Keratinocyte (primary cell): ENCODE data around the gene TCHH. TPM values are rescaled to one million over a fixed set of nuclear protein-coding genes. Genes with fewer than 3 reads are reported as not detected.

Experiments
- DNase-seq: peaks from one replicate; pipeline ENCODE4 v3.0.0-alpha.2; 2011; ENCODE audit warnings: low read depth, missing footprints, low spot score
- FAIRE-seq: peaks from 2 replicates; lab custom pipeline; 2011; peaks lifted over from hg19 to GRCh38; lab: Jason Lieb, UNC
- H2AFZ ChIP-seq: 2 replicates; pipeline ENCODE4 v1.6.0; 2012; ENCODE audit warnings: low read length, control low read depth, inconsistent platforms; ENCODE audit not compliant: control insufficient read depth
- H3K27ac ChIP-seq: 2 replicates; pipeline ENCODE4 v1.5.1; 2011; ENCODE audit warnings: low read length; ENCODE audit not compliant: control insufficient read depth, insufficient read depth
- H3K27me3 ChIP-seq: 3 replicates; pipeline ENCODE4 v1.6.0; 2011; ENCODE audit warnings: low read length; ENCODE audit not compliant: control insufficient read depth, insufficient read depth; ENCODE audit errors: extremely low read depth
- H3K36me3 ChIP-seq, 2 experiments: 2 replicates in 1 of 2; 3 replicates in 1 of 2; pipeline ENCODE4 v1.5.1; 2011; ENCODE audit warnings: low read length in 2 of 2, mild to moderate bottlenecking in 1 of 2; ENCODE audit not compliant: control insufficient read depth in 2 of 2, insufficient read depth in 2 of 2; ENCODE audit errors: extremely low read depth in 1 of 2
- H3K4me1 ChIP-seq: 3 replicates; pipeline ENCODE4 v1.5.1; 2011; ENCODE audit warnings: low read length; ENCODE audit not compliant: control insufficient read depth, insufficient read depth; ENCODE audit errors: extremely low read depth
- H3K4me2 ChIP-seq: 3 replicates; pipeline ENCODE4 v1.6.0; 2011; ENCODE audit warnings: low read depth, low read length; ENCODE audit not compliant: control insufficient read depth, insufficient read depth; ENCODE audit errors: extremely low read depth
- H3K4me3 ChIP-seq, 3 experiments: fragments of 200-600 bp in 1 of 3; sonication (generic) in 1 of 3; 2 replicates in 2 of 3; 3 replicates in 1 of 3; pipeline ENCODE4 v1.5.1; 2011 to 2016; ENCODE audit warnings: low read length in 3 of 3, mild to moderate bottlenecking in 3 of 3, control low read depth in 2 of 3, inconsistent platforms in 1 of 3, low read depth in 1 of 3, mixed read lengths in 1 of 3, mixed run types in 1 of 3, moderate library complexity in 1 of 3; ENCODE audit not compliant: control insufficient read depth in 2 of 3, insufficient read depth in 2 of 3; ENCODE audit errors: extremely low read depth in 1 of 3
- H3K79me2 ChIP-seq: 2 replicates; pipeline ENCODE4 v1.6.0; 2012; ENCODE audit warnings: low read length; ENCODE audit not compliant: control insufficient read depth, insufficient read depth
- H3K9ac ChIP-seq: 3 replicates; pipeline ENCODE4 v1.6.0; 2011; ENCODE audit warnings: low read length; ENCODE audit not compliant: control insufficient read depth, insufficient read depth; ENCODE audit errors: extremely low read depth
- H3K9me1 ChIP-seq: 3 replicates; pipeline ENCODE4 v1.6.0; 2011; ENCODE audit warnings: low read length; ENCODE audit not compliant: control insufficient read depth, insufficient read depth; ENCODE audit errors: extremely low read depth
- H3K9me3 ChIP-seq: 2 replicates; pipeline ENCODE4 v1.5.1; 2012; ENCODE audit warnings: low read depth, low read length; ENCODE audit not compliant: control insufficient read depth
- H4K20me1 ChIP-seq: 3 replicates; pipeline ENCODE4 v1.6.0; 2011; ENCODE audit warnings: low read length; ENCODE audit not compliant: control insufficient read depth, insufficient read depth; ENCODE audit errors: extremely low read depth
- CTCF ChIP-seq, 3 experiments: IDR thresholded peaks in 1 of 3; conservative IDR thresholded peaks in 1 of 3; optimal IDR thresholded peaks in 1 of 3; 2 replicates in 2 of 3; 3 replicates in 1 of 3; pipeline versions ENCODE3 to v1.5.1; 2011; ENCODE audit warnings: low read length in 3 of 3, mild to moderate bottlenecking in 3 of 3, moderate library complexity in 2 of 3, control low read depth in 1 of 3, inconsistent platforms in 1 of 3; ENCODE audit not compliant: insufficient read depth in 2 of 3; ENCODE audit errors: extremely low read depth in 1 of 3
- EZH2 ChIP-seq: IDR thresholded peaks from one replicate; pipeline ENCODE4 v1.6.1; 2012; ENCODE audit warnings: inconsistent platforms, mild to moderate bottlenecking, low read length, moderate library complexity
- dilution Hi-C: fragments of 300-500 bp; cut with MboI; formaldehyde crosslinking; loops from one replicate; pipeline ENCODE4 v1.7.0; 2020; ENCODE audit warnings: low sequenced_read_pairs; ENCODE audit not compliant: extremely low pct_ligation_motif_present
- polyA plus RNA-seq, 5 experiments: library from polyadenylated mRNA; depleted of rRNA in 3 of 5; stranded (reverse) in 3 of 5; stranded (forward) in 1 of 5; unstranded in 1 of 5; fragments of >200 nt; gene quantifications; 1 replicate in 1 of 5; 2 replicates in 3 of 5; 3 replicates in 1 of 5; pipeline versions ENCODE4 v1.2.1 to v1.2.3, GENCODE V29; 2011 to 2012; ENCODE audit warnings: missing spikeins in 2 of 5, low read depth in 1 of 5, low replicate concordance in 1 of 5

Gene TCHH
- polyA plus RNA-seq, 1 donor (not counting 4 experiments of a cell fraction or from before 2014, with no cell fraction given): 0.25 TPM

GRCh38 chr1:152107031-152107983, 7.9 kb downstream of the TCHH start:
- Histone ChIP-seq H3K4me1 (peaks cover 8% of the 10 kb centered on the region), H3K4me2 (peak overlapping the region; percentile 96), H3K4me3 (peak overlapping the region; percentile 31 to 67 (median 56)), H3K9me3 (no peaks in the 10 kb centered on the region), H3K36me3 (no peaks in the 10 kb centered on the region), H2AFZ (peak overlapping the region; percentile 89), H3K79me2 (no peaks in the 10 kb centered on the region), H4K20me1 (no peaks in the 10 kb centered on the region), H3K27me3 (peaks cover 33% of the 10 kb centered on the region), H3K9ac (peak overlapping the region; percentile 2), H3K27ac (no peak overlapping the region), H3K9me1 (no peaks in the 10 kb centered on the region)
- TF ChIP-seq EZH2 (peak; percentile 51), CTCF (optimal IDR thresholded peaks at IDR 0.05 in 1 of 3, IDR thresholded peaks at IDR 0.05 in 1 of 3, conservative IDR thresholded peaks at IDR 0.05 in 1 of 3; ENCODE audit: extremely low read depth in 1 of 3, insufficient read depth in 2 of 3, low read length in 3 of 3) (peak in 2 of 3 experiments; percentile 12 to 45)
- dilution Hi-C loops: no loop called here
- FAIRE-seq (no peak), DNase-seq (no peak)

GRCh38 chr1:152104854-152105253, 10.4 kb downstream of the TCHH start:
- Histone ChIP-seq H3K4me2 (no peak overlapping the region), H3K79me2 (no peaks in the 10 kb centered on the region), H3K4me1 (no peaks in the 10 kb centered on the region), H2AFZ (no peak overlapping the region), H3K36me3 (no peaks in the 10 kb centered on the region), H3K27me3 (peaks cover 27% of the 10 kb centered on the region), H3K9me1 (no peaks in the 10 kb centered on the region), H3K9ac (no peak overlapping the region), H4K20me1 (no peaks in the 10 kb centered on the region), H3K4me3 (no peak overlapping the region), H3K9me3 (no peaks in the 10 kb centered on the region), H3K27ac (no peak overlapping the region)
- TF ChIP-seq CTCF (optimal IDR thresholded peaks at IDR 0.05 in 1 of 3, IDR thresholded peaks at IDR 0.05 in 1 of 3, conservative IDR thresholded peaks at IDR 0.05 in 1 of 3; ENCODE audit: extremely low read depth in 1 of 3, insufficient read depth in 2 of 3, low read length in 3 of 3) (no peak), EZH2 (no peak)
- no peak for DNase-seq
- FAIRE-seq: no peak
- dilution Hi-C loops: no loop called here
